Activated gamma-delta T cell treated with anti-CD3 and anti-CD28 coated beads, Interleukin-2, amount 50 U/mL, for 16 hours (primary cell): ENCODE measurements around the gene SMIM45.
"Not testable (repeated sequence)": the region's sequence is repeated elsewhere in the genome, so short reads cannot be mapped to it uniquely, and the experiment has no call there.

Source experiments
- DNase-seq: peaks from one replicate; pipeline ENCODE4 v3.0.0-alpha.2; 2020; ENCODE audit warnings: low read depth

Gene SMIM45

GRCh38 chr22:41935015-41935351 lies 17.0 kb upstream of the SMIM45 start:
- no peak for DNase-seq

- DNase-seq: no peak
These were observed 16.4 kb upstream of the SMIM45 start for GRCh38 chr22:41935509-41935908.

- no peak for DNase-seq
These were observed 15.1 kb upstream of the SMIM45 start for GRCh38 chr22:41936894-41937169.

GRCh38 chr22:41939981-41940831 lies 11.7 kb upstream of the SMIM45 start:
- DNase-seq: peak; percentile 90

GRCh38 chr22:41940832-41941765 lies 10.9 kb upstream of the SMIM45 start:
- peak; percentile 77 for DNase-seq

GRCh38 chr22:41943661-41944209 lies 8.2 kb upstream of the SMIM45 start:
- DNase-seq: no peak

- DNase-seq: peak; percentile 81
These were observed 5.1 kb upstream of the SMIM45 start, which contains the start of gene CENPM for GRCh38 chr22:41946629-41947423. CENPM (minus strand) TSS chr22:41947152; CDS start chr22:41947076, 76 bp downstream.

GRCh38 chr22:41947424-41948080 lies 4.4 kb upstream of the SMIM45 start:
- DNase-seq: no peak

GRCh38 chr22:41948142-41948541 lies 3.8 kb upstream of the SMIM45 start:
- no peak for DNase-seq

- DNase-seq: not testable (repeated sequence)
These were observed 3.0 kb upstream of the SMIM45 start for GRCh38 chr22:41948928-41949296.

GRCh38 chr22:41949297-41949965 lies 2.5 kb upstream of the SMIM45 start:
- DNase-seq: no peak

- DNase-seq: no peak
These were observed 763 bp downstream of the SMIM45 start for GRCh38 chr22:41952713-41953112.

GRCh38 chr22:41957941-41958556 lies 6.1 kb downstream of the SMIM45 start:
- no peak for DNase-seq

- DNase-seq: no peak
These were observed 11.6 kb downstream of the SMIM45 start for GRCh38 chr22:41963453-41964111.

GRCh38 chr22:41964112-41964491 lies 12.2 kb downstream of the SMIM45 start:
- no peak for DNase-seq

- no peak for DNase-seq
These were observed 14.3 kb downstream of the SMIM45 start for GRCh38 chr22:41966225-41966606.

GRCh38 chr22:41966607-41967240 lies 14.8 kb downstream of the SMIM45 start:
- DNase-seq: no peak

- DNase-seq: no peak
These were observed 16.7 kb downstream of the SMIM45 start for GRCh38 chr22:41968601-41969000.

- DNase-seq: no peak
These were observed 17.2 kb downstream of the SMIM45 start, which contains the start of gene SEPTIN3 for GRCh38 chr22:41969110-41969646. SEPTIN3 (plus strand) TSS chr22:41969443; CDS start chr22:41971493, 2,050 bp downstream.
